Breast epithelium (tissue), 4 donors: ENCODE measurements around the gene RNF212. TPM values are rescaled to one million over a fixed set of nuclear protein-coding genes. Genes with fewer than 3 reads are reported as not detected.

Source experiments
- DNase-seq, 2 donors: peaks; one replicate each; pipeline ENCODE4 v3.0.0-alpha.2; 2019; ENCODE audit warnings: low spot score in 2 of 2
- H3K27ac ChIP-seq, 2 donors: fragments of 200-600 bp; sonication (generic) in 1 of 2; one replicate each; pipeline ENCODE4 v1.5.1; 2016 to 2019; ENCODE audit warnings: mild to moderate bottlenecking in 1 of 2
- H3K27me3 ChIP-seq, 2 donors: fragments of 200-600 bp; sonication (generic) in 1 of 2; one replicate each; pipeline versions ENCODE4 v1.5.1 to v1.6.0; 2017 to 2019; ENCODE audit warnings: control low read depth in 1 of 2, mild to moderate bottlenecking in 1 of 2
- H3K36me3 ChIP-seq: fragments of 200-600 bp; one replicate; pipeline ENCODE4 v1.5.1; 2019
- H3K4me1 ChIP-seq, 2 donors: fragments of 200-600 bp; sonication (generic); one replicate each; pipeline ENCODE4 v1.5.1; 2016 to 2019; ENCODE audit warnings: control low read depth in 1 of 2
- H3K4me3 ChIP-seq, 3 donors: fragments of 200-600 bp; sonication (generic); 1 replicate in 2 of 3; 2 replicates in 1 of 3; pipeline ENCODE4 v1.5.1; 2016 to 2019; ENCODE audit warnings: mild to moderate bottlenecking in 3 of 3, moderate library complexity in 2 of 3
- H3K9me3 ChIP-seq, 2 donors: fragments of 200-600 bp; sonication (generic) in 1 of 2; one replicate each; pipeline ENCODE4 v1.5.1; 2016 to 2019; ENCODE audit warnings: control low read depth in 1 of 2
- POLR2A ChIP-seq: fragments of 450-650 bp; IDR thresholded peaks from one replicate; pipeline ENCODE4 v1.6.1; 2016; ENCODE audit warnings: antibody characterized with exemption, mild to moderate bottlenecking, moderate library complexity
- POLR2AphosphoS5 ChIP-seq, 3 donors: sonication (generic); formaldehyde crosslinking; IDR thresholded peaks; one replicate each; pipeline ENCODE4 v1.6.1; 2017; ENCODE audit warnings: antibody characterized with exemption in 3 of 3
- intact Hi-C: fragments of 100-400 bp; cut with DNase I; formaldehyde crosslinking; loops from one replicate; pipeline ENCODE4 v1.15.1; 2023; ENCODE audit warnings: low total_unique reads
- total RNA-seq, 3 donors: library from RNA; depleted of rRNA; stranded (reverse); fragments of >200 nt; gene quantifications; one replicate each; pipeline ENCODE4 v1.1.0, GENCODE V29; 2016
- TF ChIP-seq, protein P1 (sequence below), 3 donors: fragments of 450-650 bp; IDR thresholded peaks; one replicate each; pipeline ENCODE4 v1.5.1; 2016 to 2017; ENCODE audit warnings: antibody characterized with exemption in 3 of 3, mild to moderate bottlenecking in 3 of 3, moderate library complexity in 3 of 3

Gene RNF212
- total RNA-seq, 3 donors from 2014 or later = 5.1 to 15.7 (median 6.4) TPM

DNA sequence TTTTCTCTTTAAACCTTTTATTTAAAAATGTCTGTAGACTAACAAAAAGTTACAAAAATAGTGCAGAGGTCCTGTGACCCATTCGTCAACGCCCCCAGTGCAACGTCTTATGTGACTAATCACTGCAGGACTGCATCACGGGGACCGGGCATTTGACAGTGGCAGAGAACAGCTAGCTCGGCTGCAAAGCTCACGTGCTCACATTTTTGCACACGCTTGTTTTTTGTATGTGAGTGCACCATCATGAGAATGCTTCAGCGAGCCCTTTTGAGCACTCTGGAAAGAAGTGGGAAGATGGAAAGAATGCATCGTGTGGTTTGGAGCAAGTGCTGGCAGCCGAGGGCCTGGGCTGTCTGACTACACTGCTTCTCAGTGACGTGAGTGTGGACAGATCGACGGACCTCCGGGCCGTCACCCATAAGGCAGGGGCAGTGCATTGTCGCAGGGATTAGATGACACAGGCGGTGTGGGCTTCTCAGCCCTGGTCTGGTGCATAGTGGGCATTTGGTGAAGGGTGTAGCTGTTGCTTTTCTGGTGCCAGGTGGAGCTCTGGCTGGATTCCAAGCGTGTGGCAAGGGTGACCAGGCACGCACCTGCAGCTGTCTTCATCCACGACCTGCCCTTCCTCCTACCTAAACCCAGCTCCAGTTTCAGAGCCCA, 41.3 kb upstream of the RNF212 start:
- Histone ChIP-seq H3K4me3 (peak overlapping the region in 2 of 3 donors; percentile 11 to 34), H3K36me3 (no peaks in the 10 kb centered on the region), H3K9me3 (peaks cover 6 to 14% of the 10 kb centered on the region in 2 donors), H3K27ac (peak overlapping the region; percentile 54 to 87), H3K4me1 (no peaks in the 10 kb centered on the region), H3K27me3 (no peaks in the 10 kb centered on the region)
- TF ChIP-seq POLR2AphosphoS5 (IDR thresholded peaks at IDR 0.05) (no peak), POLR2A (no peak)
- TF ChIP-seq, protein P1, sequence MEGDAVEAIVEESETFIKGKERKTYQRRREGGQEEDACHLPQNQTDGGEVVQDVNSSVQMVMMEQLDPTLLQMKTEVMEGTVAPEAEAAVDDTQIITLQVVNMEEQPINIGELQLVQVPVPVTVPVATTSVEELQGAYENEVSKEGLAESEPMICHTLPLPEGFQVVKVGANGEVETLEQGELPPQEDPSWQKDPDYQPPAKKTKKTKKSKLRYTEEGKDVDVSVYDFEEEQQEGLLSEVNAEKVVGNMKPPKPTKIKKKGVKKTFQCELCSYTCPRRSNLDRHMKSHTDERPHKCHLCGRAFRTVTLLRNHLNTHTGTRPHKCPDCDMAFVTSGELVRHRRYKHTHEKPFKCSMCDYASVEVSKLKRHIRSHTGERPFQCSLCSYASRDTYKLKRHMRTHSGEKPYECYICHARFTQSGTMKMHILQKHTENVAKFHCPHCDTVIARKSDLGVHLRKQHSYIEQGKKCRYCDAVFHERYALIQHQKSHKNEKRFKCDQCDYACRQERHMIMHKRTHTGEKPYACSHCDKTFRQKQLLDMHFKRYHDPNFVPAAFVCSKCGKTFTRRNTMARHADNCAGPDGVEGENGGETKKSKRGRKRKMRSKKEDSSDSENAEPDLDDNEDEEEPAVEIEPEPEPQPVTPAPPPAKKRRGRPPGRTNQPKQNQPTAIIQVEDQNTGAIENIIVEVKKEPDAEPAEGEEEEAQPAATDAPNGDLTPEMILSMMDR (IDR thresholded peaks at IDR 0.05) = no peak
- DNase-seq = no peak
- intact Hi-C loops = no loop called here

GRCh38 chr4:1154126-1154522, 40.8 kb upstream of the RNF212 start:
- DNase-seq = no peak
- H3K36me3 ChIP-seq = no peaks in the 10 kb centered on the region
- H3K27ac ChIP-seq = peak overlapping the region; percentile 54 to 87
- H3K4me3 ChIP-seq = peak overlapping the region in 2 of 3 donors; percentile 11 to 34
- no peaks in the 10 kb centered on the region for H3K4me1 ChIP-seq
- TF ChIP-seq POLR2A = no peak
- TF ChIP-seq POLR2AphosphoS5 (IDR thresholded peaks at IDR 0.05) = no peak
- TF ChIP-seq, protein P1 (IDR thresholded peaks at IDR 0.05) = no peak
- intact Hi-C loops = no loop called here
- no peaks in the 10 kb centered on the region for H3K27me3 ChIP-seq
- H3K9me3 ChIP-seq = peaks cover 6 to 14% of the 10 kb centered on the region in 2 donors

GRCh38 chr4:1153567-1154090, 40.3 kb upstream of the RNF212 start:
- no peak for TF ChIP-seq POLR2A
- TF ChIP-seq POLR2AphosphoS5 (IDR thresholded peaks at IDR 0.05) = no peak
- TF ChIP-seq, protein P1 (IDR thresholded peaks at IDR 0.05) = no peak
- Histone ChIP-seq H3K36me3 (no peaks in the 10 kb centered on the region), H3K9me3 (peaks cover 3 to 12% of the 10 kb centered on the region in 2 donors), H3K27me3 (no peaks in the 10 kb centered on the region), H3K4me1 (no peaks in the 10 kb centered on the region), H3K4me3 (peak overlapping the region in 1 of 3 donors; percentile 34), H3K27ac (peak overlapping the region in 1 of 2 donors; percentile 87)
- DNase-seq = no peak
- intact Hi-C loops = no loop called here

DNA sequence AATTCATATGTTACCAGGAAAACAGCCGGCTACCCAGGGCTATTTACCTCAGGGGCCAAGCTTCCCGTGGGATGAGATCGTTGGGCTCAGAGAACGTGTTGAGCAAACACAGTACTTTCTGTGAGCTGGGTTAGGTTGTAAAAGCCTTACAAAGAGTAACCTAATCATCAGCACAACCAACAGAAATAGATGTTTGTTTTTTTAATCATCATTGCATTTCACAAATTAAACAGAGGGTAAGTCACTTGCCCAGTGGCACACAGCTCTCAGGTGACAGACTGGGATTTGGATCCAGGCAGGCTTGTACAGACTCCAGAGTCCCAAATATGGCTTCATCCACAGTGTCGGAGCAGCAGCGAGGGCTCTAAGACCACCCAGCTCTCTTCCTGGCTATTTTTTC, 38.9 kb upstream of the RNF212 start:
- H3K9me3 ChIP-seq = no peaks in the 10 kb centered on the region
- no peaks in the 10 kb centered on the region for H3K4me1 ChIP-seq
- H3K27ac ChIP-seq = no peak overlapping the region
- H3K4me3 ChIP-seq = no peak overlapping the region
- intact Hi-C loops = no loop called here
- DNase-seq = no peak
- H3K27me3 ChIP-seq = no peaks in the 10 kb centered on the region
- TF ChIP-seq POLR2AphosphoS5 (IDR thresholded peaks at IDR 0.05) (no peak), POLR2A (no peak)
- TF ChIP-seq, protein P1 (IDR thresholded peaks at IDR 0.05) = no peak
- no peaks in the 10 kb centered on the region for H3K36me3 ChIP-seq

- TF ChIP-seq POLR2A (no peak), POLR2AphosphoS5 (IDR thresholded peaks at IDR 0.05) (no peak)
- TF ChIP-seq, protein P1 (IDR thresholded peaks at IDR 0.05) = no peak
- no peaks in the 10 kb centered on the region for H3K27me3 ChIP-seq
- no peaks in the 10 kb centered on the region for H3K9me3 ChIP-seq
- H3K4me3 ChIP-seq = no peak overlapping the region
- intact Hi-C loops = no loop called here
- no peak for DNase-seq
- no peak overlapping the region for H3K27ac ChIP-seq
- no peaks in the 10 kb centered on the region for H3K4me1 ChIP-seq
- H3K36me3 ChIP-seq = no peaks in the 10 kb centered on the region
Observed at GRCh38 chr4:1151541-1151940, 38.2 kb upstream of the RNF212 start.
